GM18507 (cell line): ENCODE results near the gene FKBP2.
A peak's percentile ranks its signal among the peaks of the same experiment; 100 is the strongest.

Experiments
- DNase-seq: peaks from one replicate; pipeline ENCODE4 v3.0.0; 2011; ENCODE audit warnings: low read depth; ENCODE audit not compliant: insufficient read length; ENCODE audit errors: extremely low spot score
- FAIRE-seq: peaks from 2 replicates; lab custom pipeline; 2011; peaks lifted over from hg19 to GRCh38; lab: Jason Lieb, UNC

FKBP2 gene

DNA sequence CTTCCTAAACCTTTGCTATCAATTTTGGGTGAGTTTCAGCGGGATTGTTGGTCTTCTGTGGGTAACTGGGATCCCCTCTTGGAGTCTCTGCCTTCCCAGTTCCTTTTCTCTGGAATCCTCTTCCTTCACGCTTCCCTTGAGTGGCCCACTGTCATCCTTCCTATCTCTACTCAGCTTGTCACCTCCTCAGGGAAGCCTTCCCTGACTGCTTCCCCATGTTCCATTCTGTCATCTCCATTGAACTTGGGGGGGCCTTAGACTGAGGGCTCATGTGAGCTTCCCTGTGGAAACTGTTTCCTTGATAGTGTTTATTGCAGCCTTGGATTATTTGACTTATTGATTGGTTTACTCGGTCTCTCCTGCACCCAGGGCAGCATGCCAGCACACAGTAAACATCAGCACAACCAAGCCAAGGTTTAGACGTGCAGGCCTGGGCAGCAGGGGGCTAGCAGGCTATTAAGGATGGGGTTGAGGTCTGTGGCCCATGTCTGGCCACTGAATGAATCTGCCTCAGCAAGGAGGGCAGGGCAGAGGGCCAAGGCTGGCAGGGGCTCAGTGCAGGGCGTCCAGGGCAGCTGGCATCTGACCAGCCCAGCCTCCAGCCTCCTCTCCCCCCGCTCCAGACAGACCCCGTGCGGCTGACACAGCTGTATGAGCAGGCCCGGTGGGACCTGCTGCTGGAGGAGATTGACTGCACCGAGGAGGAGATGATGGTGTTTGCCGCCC, 22.1 kb upstream of the FKBP2 start:
- FAIRE-seq (no peak), DNase-seq (no peak)

GRCh38 chr11:64219354-64219684, 21.6 kb upstream of the FKBP2 start:
- no peak for DNase-seq
- FAIRE-seq, result no peak

GRCh38 chr11:64219755-64220154, 21.1 kb upstream of the FKBP2 start:
- FAIRE-seq, result no peak
- no peak for DNase-seq

DNA sequence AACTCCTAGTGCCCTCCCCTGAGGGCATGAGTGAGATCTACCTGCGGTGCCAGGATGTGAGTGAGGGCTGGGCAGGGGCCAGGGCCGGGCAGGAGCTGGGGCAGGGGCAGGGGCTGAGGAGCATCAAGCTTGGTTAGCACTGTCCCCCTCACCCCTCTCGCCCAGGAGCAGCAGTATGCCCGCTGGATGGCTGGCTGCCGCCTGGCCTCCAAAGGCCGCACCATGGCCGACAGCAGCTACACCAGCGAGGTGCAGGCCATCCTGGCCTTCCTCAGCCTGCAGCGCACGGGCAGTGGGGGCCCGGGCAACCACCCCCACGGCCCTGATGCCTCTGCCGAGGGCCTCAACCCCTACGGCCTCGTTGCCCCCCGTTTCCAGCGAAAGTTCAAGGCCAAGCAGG, 20.6 kb upstream of the FKBP2 start:
- DNase-seq, result no peak
- FAIRE-seq, result no peak

DNA sequence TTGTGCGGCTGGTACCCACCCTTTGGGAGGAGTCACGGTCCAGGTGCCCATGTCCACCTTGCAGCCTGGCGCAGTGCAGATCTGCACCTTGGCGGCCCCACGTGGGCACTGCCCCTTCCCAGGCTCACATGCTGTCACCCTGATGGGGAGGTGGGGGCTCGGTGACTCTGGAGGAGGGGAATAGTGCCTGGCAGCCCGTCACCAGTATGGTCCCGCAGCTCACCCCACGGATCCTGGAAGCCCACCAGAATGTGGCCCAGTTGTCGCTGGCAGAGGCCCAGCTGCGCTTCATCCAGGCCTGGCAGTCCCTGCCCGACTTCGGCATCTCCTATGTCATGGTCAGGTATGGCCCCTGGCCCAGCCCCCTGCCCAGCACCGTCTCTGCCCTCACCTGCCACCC, 20.1 kb upstream of the FKBP2 start:
- DNase-seq (no peak), FAIRE-seq (no peak)

DNA sequence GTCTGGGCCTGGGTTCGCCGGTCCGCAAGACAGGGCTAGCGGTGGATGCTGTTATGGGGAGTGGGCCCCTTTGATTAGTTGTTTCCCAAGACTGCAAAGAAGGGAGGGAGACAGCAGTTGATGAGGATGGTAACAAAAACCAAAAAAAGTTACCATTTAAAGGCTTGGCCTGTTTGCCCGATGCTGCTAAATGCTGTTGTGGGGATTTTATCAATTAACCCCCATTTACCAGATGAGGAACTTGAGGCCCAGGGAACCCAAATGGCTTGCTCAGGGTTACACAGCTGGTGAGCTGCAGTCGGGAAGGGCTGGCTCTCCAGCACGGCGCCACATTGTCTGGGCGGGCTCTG, 18.3 kb upstream of the FKBP2 start:
- DNase-seq (no peak), FAIRE-seq (no peak)

GRCh38 chr11:64223001-64223651, 17.8 kb upstream of the FKBP2 start:
- no peak for FAIRE-seq
- no peak for DNase-seq

GRCh38 chr11:64224151-64224890, 16.6 kb upstream of the FKBP2 start:
- no peak for DNase-seq
- FAIRE-seq, result no peak

- FAIRE-seq (no peak), DNase-seq (no peak)
Measured at GRCh38 chr11:64224891-64225607, 15.8 kb upstream of the FKBP2 start.

DNA sequence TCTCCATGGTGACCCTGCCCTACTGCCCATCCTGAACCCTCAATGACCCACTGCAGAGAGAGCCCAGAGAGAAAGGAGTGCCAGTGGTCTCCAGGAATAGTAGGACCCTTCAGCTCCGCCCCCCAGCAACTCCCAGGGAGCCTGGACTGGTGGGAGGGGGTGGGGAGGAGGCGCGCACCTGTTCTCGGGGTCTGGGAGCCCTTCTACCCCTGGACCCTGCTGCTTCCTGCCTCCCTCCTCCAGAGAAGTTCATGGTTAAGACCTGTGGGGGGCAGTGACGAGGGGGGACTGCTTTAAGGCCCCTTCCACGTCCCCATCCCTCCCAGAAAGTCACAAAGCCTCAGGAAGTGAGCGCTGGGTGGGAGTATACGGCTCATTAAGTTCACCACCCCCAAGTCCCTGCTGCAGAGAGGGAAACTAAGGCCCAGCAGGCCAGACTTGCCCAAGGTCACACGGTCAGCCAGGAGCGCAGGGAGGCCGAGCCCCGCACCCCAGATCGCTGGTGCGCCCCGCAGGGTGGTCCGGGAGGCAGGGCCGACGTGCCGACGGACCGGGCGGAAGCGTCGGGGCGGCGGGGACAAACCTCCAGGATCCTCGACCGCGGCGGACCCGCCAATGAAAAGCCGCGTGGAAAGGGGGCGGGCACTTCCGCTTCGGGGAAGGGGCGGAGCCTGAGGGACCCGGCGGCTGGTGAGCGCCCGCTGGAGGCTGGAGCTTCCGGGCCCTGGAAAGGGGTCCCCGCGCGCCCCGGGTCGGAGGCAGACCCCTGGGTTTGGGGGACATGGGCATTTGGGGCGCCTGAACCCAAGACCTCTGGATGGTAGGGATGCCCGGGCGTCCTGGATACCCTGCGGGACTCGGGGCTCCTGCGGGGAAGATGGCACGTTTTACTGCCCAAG, 15.0 kb upstream of the FKBP2 start, which contains the start of the genes NUDT22 and TRPT1:
Gene NUDT22, plus strand, starts transcription at position 667 of the 899 bp plus-strand sequence. CDS start 379 bp downstream, outside the sequence.
Gene TRPT1, minus strand, starts transcription at position 579 of the 899 bp plus-strand sequence. Its CDS starts 326 bp downstream, at position 253.
- FAIRE-seq, result peak; percentile 84
- peak; percentile 88 for DNase-seq

DNA sequence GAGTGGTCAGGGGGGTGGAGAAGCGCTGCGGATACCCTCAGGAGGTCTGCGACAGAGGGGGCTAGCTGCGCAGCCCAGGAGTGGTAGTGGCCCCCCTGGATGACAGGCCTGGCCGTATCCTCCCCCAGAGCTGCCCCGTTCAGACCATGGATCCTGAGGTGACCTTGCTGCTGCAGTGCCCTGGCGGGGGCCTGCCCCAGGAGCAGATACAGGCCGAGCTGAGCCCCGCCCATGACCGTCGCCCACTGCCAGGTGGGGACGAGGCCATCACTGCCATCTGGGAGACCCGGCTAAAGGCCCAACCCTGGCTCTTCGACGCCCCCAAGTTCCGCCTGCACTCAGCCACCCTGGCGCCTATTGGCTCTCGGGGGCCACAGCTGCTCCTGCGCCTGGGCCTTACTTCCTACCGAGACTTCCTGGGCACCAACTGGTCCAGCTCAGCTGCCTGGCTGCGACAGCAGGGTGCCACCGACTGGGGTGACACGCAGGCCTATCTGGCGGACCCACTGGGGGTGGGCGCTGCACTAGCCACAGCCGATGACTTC, 14.3 kb upstream of the FKBP2 start:
- peak; percentile 60 for FAIRE-seq
- no peak for DNase-seq

DNA sequence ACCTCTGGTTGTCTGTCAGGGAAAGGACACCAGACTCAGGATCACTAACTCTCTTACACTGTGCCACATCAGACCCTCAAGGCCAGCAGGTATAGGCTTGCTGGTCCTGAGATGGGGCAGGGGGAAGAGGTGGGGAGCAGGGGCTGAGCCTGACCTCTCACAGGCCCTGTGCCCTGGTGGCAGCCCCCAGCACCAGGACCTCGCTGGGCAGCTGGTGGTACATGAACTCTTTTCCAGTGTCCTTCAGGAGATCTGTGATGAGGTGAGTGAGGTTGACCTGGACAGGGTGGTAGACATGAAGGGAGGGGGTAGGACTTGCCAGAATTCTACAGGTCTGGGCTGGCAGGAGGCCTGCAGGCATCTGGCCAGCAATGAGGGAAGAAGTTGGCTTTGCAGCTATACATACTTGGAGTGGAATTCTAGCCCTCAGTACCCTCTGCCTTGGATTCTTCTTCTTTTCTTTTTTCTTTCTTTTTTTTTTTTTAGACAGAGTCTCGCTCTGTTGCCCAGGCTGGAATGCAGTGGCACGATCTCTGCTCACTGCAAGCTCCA, 13.4 kb upstream of the FKBP2 start:
- DNase-seq, result no peak
- FAIRE-seq, result no peak

DNA sequence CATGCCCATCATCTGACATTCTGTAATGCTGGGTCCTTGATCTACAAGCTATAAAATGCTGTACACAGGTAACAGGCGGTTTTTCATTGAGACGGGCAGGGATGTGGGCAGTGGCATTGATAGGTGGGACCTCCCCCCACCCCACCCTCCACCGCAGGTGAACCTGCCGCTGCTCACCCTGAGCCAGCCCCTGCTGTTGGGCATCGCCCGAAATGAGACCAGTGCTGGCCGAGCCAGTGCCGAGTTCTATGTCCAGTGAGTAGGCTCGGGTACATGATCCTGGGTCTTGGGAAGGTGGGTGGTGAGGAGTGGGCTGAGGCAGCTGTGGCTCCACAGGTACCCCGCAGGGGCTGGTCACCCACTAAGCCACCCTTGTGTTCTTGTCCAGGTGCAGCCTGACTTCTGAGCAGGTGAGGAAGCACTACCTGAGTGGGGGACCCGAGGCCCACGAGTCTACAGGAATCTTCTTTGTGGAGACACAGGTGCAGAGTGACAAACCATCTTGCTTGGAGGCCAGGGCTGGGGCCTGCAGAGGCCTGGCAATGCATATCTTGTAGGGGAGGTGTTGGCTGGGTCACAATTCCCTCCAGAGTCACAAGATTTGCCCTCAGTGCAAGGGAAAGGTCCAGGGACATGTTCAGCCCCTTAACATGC, 11.7 kb upstream of the FKBP2 start:
- DNase-seq (no peak), FAIRE-seq (no peak)

DNA sequence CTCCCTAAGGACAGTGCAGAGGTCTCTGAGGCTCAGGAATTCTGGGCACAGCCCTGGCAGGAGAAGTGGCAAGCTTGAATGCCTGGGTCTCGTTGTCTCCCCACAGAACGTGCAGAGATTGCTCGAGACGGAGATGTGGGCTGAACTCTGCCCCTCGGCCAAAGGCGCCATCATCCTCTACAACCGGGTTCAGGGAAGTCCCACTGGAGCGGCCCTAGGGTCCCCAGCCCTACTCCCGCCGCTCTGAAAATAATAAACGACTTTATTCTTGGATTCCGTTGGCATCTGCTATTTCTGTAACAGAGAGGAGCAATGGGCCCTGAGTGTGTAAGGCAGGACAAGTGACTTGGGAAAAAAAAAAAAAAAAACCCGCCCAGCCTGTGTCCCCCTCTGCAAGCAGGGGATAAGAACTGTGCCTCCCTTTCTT, 11.1 kb upstream of the FKBP2 start:
- no peak for FAIRE-seq
- no peak for DNase-seq

- FAIRE-seq (peak; percentile 79), DNase-seq (peak; percentile 74)
Measured at GRCh38 chr11:64230171-64230984, 10.5 kb upstream of the FKBP2 start, which contains the start of gene DNAJC4. TSS of gene DNAJC4 (plus strand) at chr11:64230548. CDS start at chr11:64230855, 307 bp downstream.

DNA sequence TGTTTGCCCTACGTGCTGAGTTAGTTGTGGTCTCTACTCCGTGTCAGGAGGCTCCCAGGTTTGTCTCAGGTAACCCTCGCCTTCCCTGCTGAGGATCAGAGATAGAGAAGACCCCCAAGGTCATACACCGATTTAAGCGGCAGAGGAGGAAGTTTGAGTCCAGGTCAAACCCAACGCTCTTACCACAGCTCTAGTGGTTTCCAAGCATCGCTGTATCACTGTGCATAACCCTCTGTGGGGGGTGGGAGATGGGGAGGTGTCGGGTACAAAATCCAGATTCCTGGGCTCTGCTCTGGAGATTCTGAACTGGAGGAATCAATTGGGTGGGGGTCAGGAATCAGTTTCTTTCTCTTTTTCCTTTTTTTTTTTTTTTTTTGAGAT, 9.9 kb upstream of the FKBP2 start:
- FAIRE-seq (no peak), DNase-seq (no peak)

- FAIRE-seq, result no peak
Measured at GRCh38 chr11:64231546-64231945, 9.3 kb upstream of the FKBP2 start.

More at GRCh38 chr11:64231546-64231945, 9.3 kb upstream of the FKBP2 start:
- DNase-seq, result no peak
